ENCODE results near the gene ROS1. TPM values are rescaled to one million over a fixed set of nuclear protein-coding genes. Genes with fewer than 3 reads are reported as not detected.
A peak's percentile ranks its signal among the peaks of the same experiment; 100 is the strongest.
"Not testable (repeated sequence)": the region's sequence is repeated elsewhere in the genome, so short reads cannot be mapped to it uniquely, and the experiment has no call there.

The ROS1 gene
- total and polyA plus RNA-seq, 5 experiments from 2014 or later, result not detected

DNA sequence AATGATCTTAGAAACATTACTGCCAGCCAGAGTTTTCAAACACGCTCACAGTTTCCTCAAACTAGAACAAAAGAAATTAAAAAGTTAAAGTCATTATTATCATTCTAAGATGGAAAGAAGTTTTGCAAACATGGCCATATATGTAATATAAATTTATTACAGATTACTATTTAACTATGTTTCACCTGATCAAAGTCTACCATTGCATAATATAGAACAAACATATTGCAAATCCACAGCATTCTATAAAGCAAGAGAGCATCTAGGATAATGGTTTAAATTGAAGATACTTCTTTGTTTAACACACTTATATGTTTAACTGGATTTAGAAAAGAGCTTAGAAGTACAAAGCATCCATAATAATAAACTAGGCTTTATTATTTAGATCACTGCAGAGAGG lies 30.5 kb upstream of the ROS1 start:
- H3K27me3 Mint-ChIP-seq, result peaks cover 0 to 5% (median 2%) of the 10 kb centered on the region in 5 donors
- POLR2A ChIA-PET, result no interaction called here
- ATAC-seq (no peak), DNase-seq (no peak)
- no peaks in the 10 kb centered on the region for H3K36me3 Mint-ChIP-seq
- peaks cover 0 to 2% (median 0%) of the 10 kb centered on the region in 4 donors for H3K4me1 Mint-ChIP-seq
- no peaks in the 10 kb centered on the region for H3K9me3 Mint-ChIP-seq
- no peak overlapping the region for H3K4me3 Mint-ChIP-seq
- no peak overlapping the region for H3K27ac Mint-ChIP-seq

GRCh38 chr6:117451671-117452070 lies 25.9 kb upstream of the ROS1 start:
- Mint-ChIP-seq H3K27ac (no peak overlapping the region), H3K4me3 (no peak overlapping the region), H3K27me3 (peaks cover 10 to 25% (median 15%) of the 10 kb centered on the region in 5 donors), H3K36me3 (no peaks in the 10 kb centered on the region), H3K9me3 (no peaks in the 10 kb centered on the region), H3K4me1 (no peaks in the 10 kb centered on the region)
- no peak for DNase-seq
- ATAC-seq, result no peak
- POLR2A ChIA-PET, result no interaction called here

- Mint-ChIP-seq H3K9me3 (no peaks in the 10 kb centered on the region), H3K27ac (no peak overlapping the region), H3K36me3 (no peaks in the 10 kb centered on the region), H3K4me3 (no peak overlapping the region), H3K4me1 (no peaks in the 10 kb centered on the region), H3K27me3 (peaks cover 12 to 43% (median 24%) of the 10 kb centered on the region in 5 donors)
- POLR2A ChIA-PET, result interaction anchor here (0.6 to 1.2 kb wide), 5 partner anchors 100 to 167 kb away, joined by 3 to 5 read pairs (median 4); partner anchors contain the start of gene GOPC
- peak in 1 of 2 donors; percentile 62 for ATAC-seq
- DNase-seq, result peak; percentile 15 to 81 (median 60)
Measured at GRCh38 chr6:117449549-117450439, 24.1 kb upstream of the ROS1 start.

DNA sequence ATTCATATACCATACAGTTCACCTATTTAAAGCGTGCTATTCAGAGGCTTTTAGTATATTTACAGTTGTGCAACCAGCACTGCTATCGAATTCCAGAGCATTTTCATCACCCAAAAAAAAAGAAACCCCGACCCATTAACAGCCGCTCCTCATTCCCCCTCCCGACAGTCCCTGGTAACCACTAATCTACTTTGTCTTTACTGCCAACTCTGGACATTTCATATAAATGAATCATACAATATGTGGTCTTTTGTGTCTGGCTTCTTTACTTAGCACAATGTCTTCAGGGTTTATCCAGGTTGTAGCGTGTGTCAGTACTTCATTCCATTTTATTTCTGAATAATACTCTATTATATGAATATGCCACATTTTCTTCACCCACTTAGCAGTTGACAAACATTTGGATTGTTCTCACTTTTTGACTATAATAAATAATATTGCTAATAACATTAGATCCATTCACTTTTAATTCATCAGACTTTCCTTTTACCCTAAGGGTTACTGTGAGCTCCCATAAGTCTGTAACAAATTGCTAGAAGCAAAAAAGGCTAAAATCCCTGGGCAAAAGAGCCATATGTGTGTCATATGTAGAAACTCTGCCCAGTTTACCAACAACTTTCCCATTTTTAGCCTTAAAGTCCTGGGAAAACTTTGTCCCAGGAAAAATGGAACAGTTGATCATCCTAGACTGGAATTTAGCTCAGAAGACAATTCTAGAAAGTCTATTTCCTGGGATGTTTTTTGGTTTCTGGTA lies 23.2 kb upstream of the ROS1 start:
- no peaks in the 10 kb centered on the region for H3K9me3 Mint-ChIP-seq
- DNase-seq (no peak), ATAC-seq (no peak)
- no peaks in the 10 kb centered on the region for H3K36me3 Mint-ChIP-seq
- no peak overlapping the region for H3K27ac Mint-ChIP-seq
- H3K4me1 Mint-ChIP-seq, result no peaks in the 10 kb centered on the region
- peaks cover 15 to 47% (median 28%) of the 10 kb centered on the region in 5 donors for H3K27me3 Mint-ChIP-seq
- POLR2A ChIA-PET, result interaction anchor here (1.2 kb wide), 1 partner anchor 101 kb away, joined by 5 read pairs; no protein-coding TSS in a partner anchor
- no peak overlapping the region for H3K4me3 Mint-ChIP-seq

DNA sequence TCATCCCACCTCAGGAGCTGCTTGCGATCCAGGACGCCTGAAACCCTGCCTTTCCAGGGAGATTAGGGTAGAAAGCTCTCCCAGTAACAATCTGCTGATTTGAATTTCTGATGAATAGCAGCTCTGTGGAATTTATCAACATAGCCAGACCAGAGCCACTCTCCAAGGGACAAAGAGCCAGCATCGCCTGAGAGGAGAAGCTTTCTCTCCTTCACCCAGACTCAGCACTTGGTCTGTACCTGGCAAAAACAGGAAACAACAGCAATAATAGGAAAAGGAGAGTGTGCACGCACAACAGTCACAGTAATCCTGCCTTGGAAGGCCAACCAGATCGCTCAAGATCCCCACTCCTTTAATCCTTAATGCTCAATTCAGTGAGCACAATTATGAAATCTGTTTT lies 22.3 kb upstream of the ROS1 start:
- ATAC-seq, result no peak
- Mint-ChIP-seq H3K27ac (no peak overlapping the region), H3K36me3 (no peaks in the 10 kb centered on the region), H3K4me3 (no peak overlapping the region), H3K4me1 (no peaks in the 10 kb centered on the region), H3K9me3 (no peaks in the 10 kb centered on the region), H3K27me3 (peaks cover 16 to 47% (median 31%) of the 10 kb centered on the region in 5 donors)
- POLR2A ChIA-PET, result no interaction called here
- DNase-seq, result no peak

DNA sequence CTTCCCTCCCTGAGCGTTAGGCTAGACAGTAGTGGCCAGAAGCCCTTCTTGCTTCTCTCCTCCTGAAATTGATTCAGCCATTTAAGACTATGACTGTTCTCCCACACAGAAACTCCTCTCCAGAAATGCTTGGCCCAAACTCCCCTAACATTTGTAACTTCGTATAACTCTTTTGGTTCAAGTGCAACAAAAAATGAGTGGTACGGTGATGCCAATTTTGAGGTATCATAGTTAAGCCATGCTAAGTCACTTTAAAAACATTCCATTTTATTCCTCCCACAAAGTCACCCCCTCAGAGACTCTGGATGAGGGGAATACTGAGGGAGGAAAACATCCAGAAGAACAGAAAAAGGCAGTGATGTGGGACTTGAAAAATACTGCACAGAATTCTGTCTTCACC lies 21.1 kb upstream of the ROS1 start:
- no peaks in the 10 kb centered on the region for H3K9me3 Mint-ChIP-seq
- POLR2A ChIA-PET, result no interaction called here
- DNase-seq, result no peak
- H3K4me3 Mint-ChIP-seq, result no peak overlapping the region
- ATAC-seq, result no peak
- H3K4me1 Mint-ChIP-seq, result no peaks in the 10 kb centered on the region
- H3K27ac Mint-ChIP-seq, result no peak overlapping the region
- H3K27me3 Mint-ChIP-seq, result peaks cover 21 to 56% (median 36%) of the 10 kb centered on the region in 5 donors
- no peaks in the 10 kb centered on the region for H3K36me3 Mint-ChIP-seq

- POLR2A ChIA-PET, result no interaction called here
- peaks cover 0 to 2% (median 0%) of the 10 kb centered on the region in 3 donors for H3K36me3 Mint-ChIP-seq
- H3K27me3 Mint-ChIP-seq, result peaks cover 22 to 65% (median 36%) of the 10 kb centered on the region in 5 donors
- H3K27ac Mint-ChIP-seq, result no peak overlapping the region
- DNase-seq (no peak), ATAC-seq (no peak)
- H3K4me3 Mint-ChIP-seq, result no peak overlapping the region
- H3K9me3 Mint-ChIP-seq, result peaks cover 0 to 8% (median 0%) of the 10 kb centered on the region in 9 donors
- H3K4me1 Mint-ChIP-seq, result no peaks in the 10 kb centered on the region
Measured at GRCh38 chr6:117444600-117444999, 18.9 kb upstream of the ROS1 start.

GRCh38 chr6:117442313-117442712 lies 16.6 kb upstream of the ROS1 start:
- H3K4me3 Mint-ChIP-seq, H3K4me1 Mint-ChIP-seq, ATAC-seq, POLR2A ChIA-PET, H3K36me3 Mint-ChIP-seq, H3K27ac Mint-ChIP-seq, DNase-seq, H3K9me3 Mint-ChIP-seq: not testable (repeated sequence)
- peaks cover 19 to 55% (median 35%) of the 10 kb centered on the region in 5 donors for H3K27me3 Mint-ChIP-seq

- H3K36me3 Mint-ChIP-seq, result peaks cover 0 to 2% (median 0%) of the 10 kb centered on the region in 3 donors
- no peak for ATAC-seq
- POLR2A ChIA-PET, result no interaction called here
Measured at GRCh38 chr6:117441824-117442264, 16.1 kb upstream of the ROS1 start.

DNA sequence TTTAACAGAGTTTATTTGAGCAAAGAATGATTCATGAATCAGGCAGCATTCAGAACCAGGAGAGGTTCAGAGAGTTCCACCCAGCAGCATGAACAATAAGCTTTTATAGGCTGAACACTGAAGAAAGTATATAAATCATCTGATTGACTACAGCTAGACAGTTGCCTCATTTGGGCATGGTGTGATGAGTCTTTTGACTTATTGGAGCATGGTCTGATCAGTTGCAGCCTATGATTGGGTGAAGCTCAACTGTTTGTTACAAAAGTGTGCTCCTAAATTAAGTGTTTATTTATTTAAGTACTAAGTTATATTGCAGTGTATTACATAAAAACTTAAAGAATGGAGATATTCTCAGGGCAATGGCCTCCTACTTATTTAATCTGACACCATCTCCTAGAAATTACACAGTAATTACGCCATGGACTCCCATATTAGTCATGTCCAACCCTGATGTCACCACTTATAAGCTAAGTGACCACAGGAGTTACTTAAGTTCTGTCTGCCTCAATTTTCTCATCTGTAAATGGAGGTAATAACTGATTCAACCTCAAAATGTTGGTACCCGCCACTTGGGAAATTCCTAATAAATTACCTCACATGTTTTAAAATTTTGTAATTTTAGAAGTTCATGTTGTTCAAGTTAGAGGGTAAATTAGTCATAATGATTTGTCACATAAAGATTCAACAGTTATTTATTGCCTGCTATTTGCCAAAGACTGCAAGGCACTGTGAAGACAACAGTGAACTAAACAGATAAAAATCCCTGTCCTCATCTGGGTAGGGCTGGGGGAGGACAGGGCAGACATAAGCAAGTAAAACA lies 15.2 kb upstream of the ROS1 start:
- Mint-ChIP-seq H3K4me1 (no peaks in the 10 kb centered on the region), H3K9me3 (peaks cover 0 to 10% (median 0%) of the 10 kb centered on the region in 9 donors), H3K27me3 (peaks cover 22 to 51% (median 39%) of the 10 kb centered on the region in 5 donors), H3K4me3 (no peak overlapping the region), H3K36me3 (peaks cover 0 to 2% (median 0%) of the 10 kb centered on the region in 3 donors), H3K27ac (no peak overlapping the region)
- ATAC-seq (no peak), DNase-seq (no peak)
- POLR2A ChIA-PET, result interaction anchor here (0.7 kb wide), 1 partner anchor 467 kb away, joined by 6 read pairs; no protein-coding TSS in a partner anchor

More at GRCh38 chr6:117441824-117442264, 16.1 kb upstream of the ROS1 start:
- Mint-ChIP-seq H3K27me3 (peaks cover 19 to 51% (median 37%) of the 10 kb centered on the region in 5 donors), H3K4me1 (no peaks in the 10 kb centered on the region), H3K9me3 (peaks cover 0 to 10% (median 0%) of the 10 kb centered on the region in 9 donors), H3K27ac (no peak overlapping the region), H3K4me3 (no peak overlapping the region)
- no peak for DNase-seq

DNA sequence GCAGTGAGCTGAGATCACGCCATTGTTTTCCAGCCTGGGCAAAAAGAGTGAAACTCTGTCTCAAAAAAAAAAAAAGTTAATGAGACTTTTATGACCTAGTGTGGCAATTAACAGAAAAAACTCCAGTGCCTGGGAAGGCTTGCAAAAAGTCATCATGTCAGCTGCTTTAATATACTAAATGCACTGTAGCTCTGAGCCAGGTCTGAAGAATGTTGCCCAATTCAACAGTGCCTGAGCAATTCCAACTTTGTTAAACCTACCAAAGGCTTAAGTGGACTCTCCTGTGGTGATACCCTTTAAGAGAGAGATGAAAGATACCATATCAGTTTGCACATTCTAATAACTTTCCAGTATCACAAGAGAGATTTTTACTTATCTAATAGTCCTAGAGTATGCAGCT lies 6.5 kb upstream of the ROS1 start:
- Mint-ChIP-seq H3K27ac (no peak overlapping the region), H3K9me3 (no peaks in the 10 kb centered on the region), H3K27me3 (peaks cover 21 to 56% (median 33%) of the 10 kb centered on the region in 5 donors), H3K4me3 (no peak overlapping the region), H3K36me3 (no peaks in the 10 kb centered on the region), H3K4me1 (no peaks in the 10 kb centered on the region)
- DNase-seq, result no peak
- ATAC-seq, result no peak
- POLR2A ChIA-PET, result no interaction called here

- POLR2A ChIA-PET, result no interaction called here
- DNase-seq, result no peak
- H3K27me3 Mint-ChIP-seq, result peaks cover 12 to 31% (median 12%) of the 10 kb centered on the region in 5 donors
- no peak overlapping the region for H3K27ac Mint-ChIP-seq
- H3K9me3 Mint-ChIP-seq, result no peaks in the 10 kb centered on the region
- ATAC-seq, result no peak
- H3K36me3 Mint-ChIP-seq, result no peaks in the 10 kb centered on the region
- no peak overlapping the region for H3K4me3 Mint-ChIP-seq
- H3K4me1 Mint-ChIP-seq, result no peaks in the 10 kb centered on the region
Measured at GRCh38 chr6:117423754-117424153, 2.0 kb downstream of the ROS1 start.
